Loucy (cell line): ENCODE data around the gene SLC8A2.
A peak's percentile ranks its signal among the peaks of the same experiment; 100 is the strongest.

Experiments used
- H2AFZ ChIP-seq: fragments of 200-600 bp; sonication (generic); 2 replicates; pipeline ENCODE4 v1.6.0; 2016; ENCODE audit warnings: antibody characterized with exemption, mild to moderate bottlenecking, low read length, moderate library complexity
- H3F3A ChIP-seq: fragments of 200-600 bp; 2 replicates; pipeline ENCODE4 v1.6.0; 2016; ENCODE audit warnings: antibody characterized with exemption, low read depth, mild to moderate bottlenecking
- H3K27me3 ChIP-seq: fragments of 200-600 bp; sonication (generic); 2 replicates; pipeline ENCODE4 v1.6.1; 2014; ENCODE audit warnings: low read length, mild to moderate bottlenecking; ENCODE audit not compliant: insufficient read depth, poor library complexity, severe bottlenecking
- H3K36me3 ChIP-seq: fragments of 200-600 bp; sonication (generic); 2 replicates; pipeline ENCODE4 v1.6.1; 2016; ENCODE audit warnings: low read length; ENCODE audit not compliant: insufficient read depth
- H3K4me1 ChIP-seq: fragments of 200-600 bp; sonication (generic); 2 replicates; pipeline ENCODE4 v1.5.1; 2014; ENCODE audit warnings: low read length, mild to moderate bottlenecking; ENCODE audit not compliant: insufficient read depth, poor library complexity, severe bottlenecking
- H3K4me2 ChIP-seq: fragments of 200-600 bp; sonication (generic); 2 replicates; pipeline ENCODE4 v1.6.0; 2014; ENCODE audit warnings: antibody characterized with exemption, low read length, low read depth, mild to moderate bottlenecking; ENCODE audit not compliant: poor library complexity, severe bottlenecking
- H3K4me3 ChIP-seq: fragments of 200-600 bp; sonication (generic); 2 replicates; pipeline ENCODE4 v1.5.1; 2014; ENCODE audit warnings: low read length, mild to moderate bottlenecking, mixed read lengths; ENCODE audit not compliant: poor library complexity, severe bottlenecking
- H3K79me2 ChIP-seq: fragments of 200-600 bp; sonication (generic); 2 replicates; pipeline ENCODE4 v1.6.1; 2014; ENCODE audit warnings: low read length; ENCODE audit not compliant: insufficient read depth
- H3K9ac ChIP-seq: fragments of 200-600 bp; sonication (generic); 2 replicates; pipeline ENCODE4 v1.6.0; 2014; ENCODE audit warnings: mild to moderate bottlenecking, low read depth, low read length, moderate library complexity; ENCODE audit not compliant: poor library complexity, severe bottlenecking
- H3K9me2 ChIP-seq: fragments of 200-600 bp; sonication (generic); replicated peaks from 2 replicates; pipeline ENCODE4 v1.6.1; 2016; ENCODE audit warnings: low read depth, low read length, mixed read lengths
- H3K9me3 ChIP-seq: fragments of 200-600 bp; sonication (generic); 2 replicates; pipeline ENCODE4 v1.6.1; 2014; ENCODE audit warnings: mild to moderate bottlenecking, antibody characterized with exemption, low read length, low read depth; ENCODE audit not compliant: insufficient read depth
- H4K20me1 ChIP-seq: fragments of 200-600 bp; sonication (generic); 2 replicates; pipeline ENCODE4 v1.6.0; 2014; ENCODE audit warnings: antibody characterized with exemption, low read length, mild to moderate bottlenecking; ENCODE audit not compliant: insufficient read depth, poor library complexity, severe bottlenecking
- CTCF ChIP-seq: fragments of 200-600 bp; sonication (generic); conservative IDR thresholded peaks from 2 replicates; pipeline ENCODE4 v1.5.1; 2014; ENCODE audit warnings: mild to moderate bottlenecking, antibody characterized with exemption, low read length
- EZH2phosphoT487 ChIP-seq: fragments of 200-600 bp; IDR thresholded peaks from 2 replicates; pipeline ENCODE4 v1.6.1; 2018; ENCODE audit warnings: antibody characterized with exemption, mild to moderate bottlenecking, moderate library complexity, borderline replicate concordance

The SLC8A2 gene

GRCh38 chr19:47458672-47459071, 13.0 kb downstream of the SLC8A2 start:
- H3K27me3 ChIP-seq: no peaks in the 10 kb centered on the region
- no peaks in the 10 kb centered on the region for H3K4me1 ChIP-seq
- no peaks in the 10 kb centered on the region for H3F3A ChIP-seq
- H3K79me2 ChIP-seq: no peaks in the 10 kb centered on the region
- no peak overlapping the region for H3K4me2 ChIP-seq
- no peaks in the 10 kb centered on the region for H4K20me1 ChIP-seq
- no peak for TF ChIP-seq CTCF
- no peak for TF ChIP-seq EZH2phosphoT487
- no peaks in the 10 kb centered on the region for H3K9me2 ChIP-seq
- no peak overlapping the region for H3K4me3 ChIP-seq
- H3K36me3 ChIP-seq: no peaks in the 10 kb centered on the region
- H2AFZ ChIP-seq: 0 out of 2 replicates have a peak overlapping the region, but pooled peaks have one; percentile 52
- no peaks in the 10 kb centered on the region for H3K9me3 ChIP-seq
- H3K9ac ChIP-seq: no peak overlapping the region

GRCh38 chr19:47456721-47457474, 14.8 kb downstream of the SLC8A2 start:
- Histone ChIP-seq H3K4me2 (no peak overlapping the region), H3K9me2 (no peaks in the 10 kb centered on the region), H3F3A (no peaks in the 10 kb centered on the region), H2AFZ (no peak overlapping the region), H4K20me1 (no peaks in the 10 kb centered on the region), H3K4me1 (no peaks in the 10 kb centered on the region), H3K9ac (no peak overlapping the region), H3K4me3 (no peak overlapping the region), H3K79me2 (no peaks in the 10 kb centered on the region), H3K36me3 (no peaks in the 10 kb centered on the region), H3K9me3 (no peaks in the 10 kb centered on the region), H3K27me3 (no peaks in the 10 kb centered on the region)
- no peak for TF ChIP-seq CTCF
- TF ChIP-seq EZH2phosphoT487: no peak

- H3K27me3 ChIP-seq: no peaks in the 10 kb centered on the region
- H4K20me1 ChIP-seq: no peaks in the 10 kb centered on the region
- TF ChIP-seq CTCF: no peak
- TF ChIP-seq EZH2phosphoT487: no peak
Observed at GRCh38 chr19:47450478-47450877, 21.2 kb downstream of the SLC8A2 start.

More at GRCh38 chr19:47450478-47450877, 21.2 kb downstream of the SLC8A2 start:
- H3K4me1 ChIP-seq: peaks cover 4% of the 10 kb centered on the region
- H3K4me2 ChIP-seq: no peak overlapping the region
- no peaks in the 10 kb centered on the region for H3K79me2 ChIP-seq
- H3K36me3 ChIP-seq: no peaks in the 10 kb centered on the region
- no peak overlapping the region for H3K9ac ChIP-seq
- H3F3A ChIP-seq: no peaks in the 10 kb centered on the region
- H2AFZ ChIP-seq: no peak overlapping the region
- no peaks in the 10 kb centered on the region for H3K9me2 ChIP-seq
- no peak overlapping the region for H3K4me3 ChIP-seq
- no peaks in the 10 kb centered on the region for H3K9me3 ChIP-seq
